RWPE2 (cell line): ENCODE results near the gene MAP6D1.

ENCODE experiments used
- ATAC-seq: fragments of 200-7000 bp; cut with Tn5 transposase; 3 replicates; pipeline ENCODE4 v1.9.1; 2021; ENCODE audit warnings: low read depth
- DNase-seq: peaks from one replicate; pipeline ENCODE4 v3.0.0-alpha.2; 2020; ENCODE audit warnings: low spot score
- H3K27ac ChIP-seq: fragments of 450-650 bp; 2 replicates; pipeline ENCODE4 v1.5.1; 2017; ENCODE audit warnings: mild to moderate bottlenecking; ENCODE audit not compliant: poor library complexity, severe bottlenecking
- H3K27me3 ChIP-seq: fragments of 250-450 bp; sonication (Bioruptor Pico); 2 replicates; pipeline ENCODE4 v1.5.1; 2021; ENCODE audit warnings: mild to moderate bottlenecking, moderate library complexity; ENCODE audit not compliant: insufficient read depth, poor library complexity, severe bottlenecking
- H3K36me3 ChIP-seq: fragments of 250-450 bp; sonication (Bioruptor Pico); 2 replicates; pipeline ENCODE4 v1.5.1; 2020; ENCODE audit warnings: low read depth, mild to moderate bottlenecking, moderate library complexity
- H3K4me1 ChIP-seq: fragments of 250-450 bp; sonication (Bioruptor Pico); 2 replicates; pipeline ENCODE4 v1.5.1; 2021; ENCODE audit warnings: mild to moderate bottlenecking, moderate library complexity; ENCODE audit not compliant: insufficient read depth, poor library complexity, severe bottlenecking
- H3K4me3 ChIP-seq: fragments of 250-450 bp; sonication (Bioruptor Pico); 2 replicates; pipeline ENCODE4 v1.5.1; 2021; ENCODE audit warnings: mild to moderate bottlenecking, moderate library complexity; ENCODE audit not compliant: severe bottlenecking
- H3K9me3 ChIP-seq: fragments of 250-450 bp; sonication (Bioruptor Pico); 2 replicates; pipeline ENCODE4 v1.5.1; 2021; ENCODE audit warnings: mild to moderate bottlenecking, moderate library complexity; ENCODE audit not compliant: severe bottlenecking
- CTCF ChIP-seq: fragments of 450-650 bp; IDR thresholded peaks from one replicate; pipeline ENCODE4 v1.5.1; 2017; ENCODE audit warnings: mild to moderate bottlenecking, moderate library complexity; ENCODE audit not compliant: poor library complexity, severe bottlenecking

The MAP6D1 gene

GRCh38 chr3:183775781-183776180, 49.6 kb downstream of the MAP6D1 start:
- Histone ChIP-seq H3K4me3 (no peak overlapping the region), H3K36me3 (peaks cover 92% of the 10 kb centered on the region), H3K4me1 (no peaks in the 10 kb centered on the region), H3K9me3 (no peaks in the 10 kb centered on the region), H3K27ac (no peak overlapping the region), H3K27me3 (no peaks in the 10 kb centered on the region)
- DNase-seq (no peak), ATAC-seq (no peak)
- no peak for TF ChIP-seq CTCF

- DNase-seq (no peak), ATAC-seq (no peak)
- H3K9me3 ChIP-seq: no peaks in the 10 kb centered on the region
Observed at GRCh38 chr3:183774631-183775030, 50.7 kb downstream of the MAP6D1 start.

GRCh38 chr3:183769453-183769852, 55.9 kb downstream of the MAP6D1 start:
- H3K27me3 ChIP-seq: no peaks in the 10 kb centered on the region
- no peaks in the 10 kb centered on the region for H3K9me3 ChIP-seq
- H3K27ac ChIP-seq: no peak overlapping the region
- ATAC-seq (no peak), DNase-seq (no peak)
- H3K4me3 ChIP-seq: no peak overlapping the region
- peaks cover 77% of the 10 kb centered on the region for H3K36me3 ChIP-seq
- TF ChIP-seq CTCF: no peak
- peaks cover 8% of the 10 kb centered on the region for H3K4me1 ChIP-seq

More at GRCh38 chr3:183774631-183775030, 50.7 kb downstream of the MAP6D1 start:
- Histone ChIP-seq H3K27me3 (no peaks in the 10 kb centered on the region), H3K4me1 (no peaks in the 10 kb centered on the region), H3K27ac (no peak overlapping the region), H3K4me3 (no peak overlapping the region), H3K36me3 (peaks cover 90% of the 10 kb centered on the region)
- TF ChIP-seq CTCF: no peak

GRCh38 chr3:183768114-183768513, 57.3 kb downstream of the MAP6D1 start:
- DNase-seq (no peak), ATAC-seq (no peak)
- Histone ChIP-seq H3K9me3 (no peaks in the 10 kb centered on the region), H3K27ac (no peak overlapping the region), H3K36me3 (peaks cover 70% of the 10 kb centered on the region), H3K4me3 (no peak overlapping the region), H3K27me3 (no peaks in the 10 kb centered on the region), H3K4me1 (peaks cover 9% of the 10 kb centered on the region)
- no peak for TF ChIP-seq CTCF

GRCh38 chr3:183766745-183767606, 58.4 kb downstream of the MAP6D1 start:
- Histone ChIP-seq H3K27ac (peak overlapping the region; percentile 62), H3K36me3 (peaks cover 70% of the 10 kb centered on the region)
- peak; percentile 83 for ATAC-seq

More at GRCh38 chr3:183766745-183767606, 58.4 kb downstream of the MAP6D1 start:
- Histone ChIP-seq H3K4me3 (no peak overlapping the region), H3K9me3 (no peaks in the 10 kb centered on the region), H3K27me3 (no peaks in the 10 kb centered on the region), H3K4me1 (peaks cover 9% of the 10 kb centered on the region)
- DNase-seq: peak; percentile 59
- peak; percentile 85 for TF ChIP-seq CTCF
